Activated CD8-positive, alpha-beta memory T cell treated with anti-CD3 and anti-CD28 coated beads, Interleukin-2, amount 10 ng/mL, durations not matched to agents 7 days and 5 days (primary cell): ENCODE results near the gene KCNF1. TPM values are rescaled to one million over a fixed set of nuclear protein-coding genes. Genes with fewer than 3 reads are reported as not detected.

Experiments used
- ATAC-seq: fragments of 150-1000 bp; cut with Tn5 transposase; one replicate; pipeline ENCODE4 v1.10.0; 2021; ENCODE audit warnings: moderate library complexity
- CTCF ChIA-PET: fragments of 350-600 bp; sonication (Branson Sonifier 250); formaldehyde crosslinking; loops from one replicate; lab custom pipeline; 2021; ENCODE audit warnings: antibody characterized with exemption; lab: Charles Lee
- DNase-seq: peaks from one replicate; pipeline ENCODE4 v3.0.0-alpha.2; 2020
- H3K27ac Mint-ChIP-seq: one replicate; pipeline ENCODE4 v1.8.0; 2021; ENCODE audit warnings: mild to moderate bottlenecking, mixed read lengths
- H3K27me3 Mint-ChIP-seq: one replicate; pipeline ENCODE4 v1.8.0; 2021; ENCODE audit warnings: mixed read lengths
- H3K36me3 Mint-ChIP-seq: one replicate; pipeline ENCODE4 v1.8.0; 2021; ENCODE audit warnings: mild to moderate bottlenecking, mixed read lengths
- H3K4me1 Mint-ChIP-seq: one replicate; pipeline ENCODE4 v1.8.0; 2021; ENCODE audit warnings: mixed read lengths
- H3K4me3 Mint-ChIP-seq: one replicate; pipeline ENCODE4 v1.8.0; 2021; ENCODE audit warnings: mild to moderate bottlenecking, moderate library complexity, mixed read lengths
- H3K9me3 Mint-ChIP-seq: one replicate; pipeline ENCODE4 v1.8.0; 2022; ENCODE audit warnings: low read depth, mixed read lengths
- total RNA-seq, 2 experiments: library from RNA; stranded (reverse); gene quantifications; one replicate each; pipeline ENCODE4 v1.2.3, GENCODE V29; 2021

KCNF1 gene
- total RNA-seq, 2 experiments from 2014 or later: not detected

GRCh38 chr2:10934979-10935350 lies 23.2 kb downstream of the KCNF1 start:
- Mint-ChIP-seq H3K4me1 (no peaks in the 10 kb centered on the region), H3K9me3 (peaks cover 8% of the 10 kb centered on the region), H3K36me3 (peaks cover 4% of the 10 kb centered on the region), H3K27me3 (peaks cover 14% of the 10 kb centered on the region), H3K4me3 (no peak overlapping the region), H3K27ac (no peak overlapping the region)
- CTCF ChIA-PET: no interaction called here
- ATAC-seq (no peak), DNase-seq (no peak)

GRCh38 chr2:10935366-10935918 lies 23.7 kb downstream of the KCNF1 start:
- H3K4me3 Mint-ChIP-seq: no peak overlapping the region
- peaks cover 10% of the 10 kb centered on the region for H3K27me3 Mint-ChIP-seq
- peaks cover 8% of the 10 kb centered on the region for H3K9me3 Mint-ChIP-seq
- peaks cover 4% of the 10 kb centered on the region for H3K36me3 Mint-ChIP-seq
- DNase-seq: no peak
- CTCF ChIA-PET: no interaction called here
- ATAC-seq: no peak
- no peak overlapping the region for H3K27ac Mint-ChIP-seq
- no peaks in the 10 kb centered on the region for H3K4me1 Mint-ChIP-seq

GRCh38 chr2:10935953-10936942 lies 24.5 kb downstream of the KCNF1 start:
- Mint-ChIP-seq H3K4me1 (no peaks in the 10 kb centered on the region), H3K27ac (no peak overlapping the region), H3K4me3 (no peak overlapping the region), H3K36me3 (peaks cover 4% of the 10 kb centered on the region), H3K27me3 (peaks cover 13% of the 10 kb centered on the region), H3K9me3 (peaks cover 8% of the 10 kb centered on the region)
- no peak for ATAC-seq
- DNase-seq: no peak
- CTCF ChIA-PET: no interaction called here

- no peak for ATAC-seq
Measured at GRCh38 chr2:10939058-10939457, 27.3 kb downstream of the KCNF1 start.

DNA sequence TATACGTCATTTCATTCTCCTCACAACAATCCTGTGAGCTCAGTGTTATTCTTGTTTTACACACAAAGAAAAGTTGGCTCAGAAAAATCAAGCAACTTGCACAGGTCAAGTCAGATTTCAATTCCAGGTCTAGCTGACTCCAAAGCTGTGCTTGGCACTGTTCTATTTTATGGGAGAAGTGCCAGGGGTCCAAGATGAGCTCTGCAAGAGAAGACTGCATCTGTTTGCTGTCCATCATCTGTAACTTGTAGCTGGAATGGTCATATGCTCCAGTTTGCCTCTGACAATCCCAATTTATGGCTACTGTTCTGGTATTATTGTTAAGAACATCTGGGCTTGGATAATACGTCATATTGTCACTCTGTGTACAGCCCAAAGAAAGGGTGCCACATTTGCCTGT lies 28.9 kb downstream of the KCNF1 start:
- Mint-ChIP-seq H3K27me3 (peaks cover 26% of the 10 kb centered on the region), H3K4me1 (no peaks in the 10 kb centered on the region), H3K9me3 (peaks cover 8% of the 10 kb centered on the region), H3K27ac (no peak overlapping the region), H3K4me3 (no peak overlapping the region), H3K36me3 (peaks cover 4% of the 10 kb centered on the region)
- DNase-seq: no peak
- ATAC-seq: no peak
- CTCF ChIA-PET: no interaction called here

More at GRCh38 chr2:10939058-10939457, 27.3 kb downstream of the KCNF1 start:
- Mint-ChIP-seq H3K27me3 (peaks cover 17% of the 10 kb centered on the region), H3K36me3 (peaks cover 4% of the 10 kb centered on the region), H3K4me1 (no peaks in the 10 kb centered on the region), H3K9me3 (peaks cover 8% of the 10 kb centered on the region), H3K27ac (no peak overlapping the region), H3K4me3 (no peak overlapping the region)
- CTCF ChIA-PET: no interaction called here
- no peak for DNase-seq

DNA sequence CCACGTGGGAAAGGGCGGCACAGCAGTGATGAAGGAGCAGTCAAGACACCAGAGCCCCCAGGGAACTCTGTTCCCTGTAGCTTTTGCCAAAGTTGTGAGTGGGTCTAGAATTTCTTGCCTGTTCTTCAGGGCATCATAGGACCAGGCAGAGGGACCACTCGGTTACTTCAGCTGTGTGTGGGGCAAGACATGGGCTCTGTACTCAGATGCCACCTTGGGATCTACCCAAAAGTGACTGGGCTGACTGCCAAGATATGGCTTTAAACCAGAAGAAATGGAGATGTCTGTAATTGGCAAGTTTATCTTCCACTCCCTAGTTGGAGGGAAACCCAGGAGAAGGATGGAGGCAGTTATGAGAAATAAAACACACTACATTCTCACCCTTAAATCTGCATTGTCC lies 29.6 kb downstream of the KCNF1 start:
- no peak for ATAC-seq

DNA sequence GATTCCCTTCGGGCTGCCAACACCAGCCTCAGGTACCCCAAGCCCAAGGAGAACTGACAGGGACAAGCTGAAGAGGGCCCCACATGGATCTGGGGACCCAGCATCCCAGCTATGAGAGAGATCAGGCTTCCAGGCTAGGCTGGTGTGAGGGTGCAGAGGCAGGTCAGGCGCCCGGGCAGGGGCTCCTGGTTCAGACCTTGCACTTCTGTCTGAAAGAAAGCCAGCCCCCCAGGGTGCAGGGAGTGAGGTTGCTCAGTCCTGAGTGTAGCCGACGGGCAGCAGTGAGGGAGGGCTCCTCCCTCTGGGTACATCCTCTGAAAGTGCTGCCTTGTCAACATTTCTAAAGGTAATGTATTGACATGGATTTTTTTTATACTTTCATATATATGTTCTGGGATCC lies 33.1 kb downstream of the KCNF1 start:
- peaks cover 52% of the 10 kb centered on the region for H3K27me3 Mint-ChIP-seq
- no peak overlapping the region for H3K4me3 Mint-ChIP-seq
- H3K36me3 Mint-ChIP-seq: no peaks in the 10 kb centered on the region
- no peak for DNase-seq
- no peaks in the 10 kb centered on the region for H3K9me3 Mint-ChIP-seq
- ATAC-seq: no peak
- H3K27ac Mint-ChIP-seq: no peak overlapping the region
- H3K4me1 Mint-ChIP-seq: no peaks in the 10 kb centered on the region
- CTCF ChIA-PET: no interaction called here

More for the DNA sequence above, 29.6 kb downstream of the KCNF1 start:
- peaks cover 28% of the 10 kb centered on the region for H3K27me3 Mint-ChIP-seq
- no peaks in the 10 kb centered on the region for H3K4me1 Mint-ChIP-seq
- CTCF ChIA-PET: no interaction called here
- H3K4me3 Mint-ChIP-seq: no peak overlapping the region
- H3K9me3 Mint-ChIP-seq: peaks cover 8% of the 10 kb centered on the region
- no peak overlapping the region for H3K27ac Mint-ChIP-seq
- DNase-seq: no peak
- H3K36me3 Mint-ChIP-seq: peaks cover 4% of the 10 kb centered on the region

DNA sequence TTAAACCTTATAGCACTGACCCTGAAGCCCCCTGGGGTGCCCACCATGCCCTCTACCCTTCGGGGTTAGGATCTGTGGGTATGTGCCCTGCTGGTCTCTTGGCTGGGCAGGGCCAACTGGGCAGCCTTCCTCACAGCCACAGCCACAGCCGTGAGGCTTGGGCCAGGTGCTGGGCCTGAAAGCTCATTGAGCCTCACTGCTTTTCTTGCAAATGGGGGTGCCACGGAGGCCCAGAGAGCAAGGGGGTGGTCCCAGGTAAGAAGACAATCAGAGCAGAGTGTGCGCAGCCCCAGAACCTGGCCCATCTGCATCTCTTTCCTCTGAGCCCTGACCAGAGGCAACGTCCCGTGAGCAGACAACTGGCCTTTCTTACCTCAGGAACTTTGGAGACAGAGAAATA lies 34.7 kb downstream of the KCNF1 start:
- Mint-ChIP-seq H3K9me3 (no peaks in the 10 kb centered on the region), H3K27me3 (peaks cover 57% of the 10 kb centered on the region), H3K4me3 (no peak overlapping the region), H3K4me1 (no peaks in the 10 kb centered on the region), H3K27ac (no peak overlapping the region), H3K36me3 (no peaks in the 10 kb centered on the region)
- no peak for DNase-seq
- ATAC-seq: no peak
- CTCF ChIA-PET: no interaction called here

DNA sequence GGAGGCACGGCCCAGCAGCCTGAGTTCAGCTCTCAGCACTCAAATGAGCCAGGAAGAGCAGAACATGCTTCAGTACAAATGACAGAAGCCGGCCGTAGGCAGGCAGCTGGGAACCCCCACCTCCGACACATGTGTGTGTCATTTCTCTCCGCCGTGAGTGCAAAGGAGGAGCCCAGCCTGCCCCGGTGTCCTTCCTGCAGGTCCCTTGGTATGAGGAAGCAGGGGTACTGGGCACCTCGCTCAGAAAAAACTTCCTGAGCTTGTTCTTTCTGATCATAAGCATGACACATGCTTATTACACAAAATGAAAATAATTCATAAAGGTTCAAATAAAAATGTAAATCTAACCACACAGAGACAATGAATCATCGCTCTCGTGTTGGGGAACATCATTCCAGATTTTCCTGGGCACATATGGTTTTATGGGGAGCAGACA lies 35.3 kb downstream of the KCNF1 start:
- CTCF ChIA-PET: no interaction called here
- ATAC-seq: no peak
- Mint-ChIP-seq H3K36me3 (no peaks in the 10 kb centered on the region), H3K4me1 (no peaks in the 10 kb centered on the region), H3K4me3 (no peak overlapping the region), H3K9me3 (no peaks in the 10 kb centered on the region), H3K27ac (no peak overlapping the region), H3K27me3 (peaks cover 57% of the 10 kb centered on the region)
- no peak for DNase-seq

- CTCF ChIA-PET: no interaction called here
- Mint-ChIP-seq H3K36me3 (no peaks in the 10 kb centered on the region), H3K4me3 (no peak overlapping the region), H3K27ac (no peak overlapping the region), H3K27me3 (peaks cover 57% of the 10 kb centered on the region), H3K9me3 (no peaks in the 10 kb centered on the region), H3K4me1 (no peaks in the 10 kb centered on the region)
- ATAC-seq (no peak), DNase-seq (no peak)
Measured at GRCh38 chr2:10947446-10948187, 35.9 kb downstream of the KCNF1 start.

- peaks cover under 1% of the 10 kb centered on the region for H3K36me3 Mint-ChIP-seq
- peaks cover under 1% of the 10 kb centered on the region for H3K4me1 Mint-ChIP-seq
- H3K27me3 Mint-ChIP-seq: peaks cover 60% of the 10 kb centered on the region
- ATAC-seq (no peak), DNase-seq (no peak)
- CTCF ChIA-PET: no interaction called here
- H3K9me3 Mint-ChIP-seq: peaks cover under 1% of the 10 kb centered on the region
- H3K4me3 Mint-ChIP-seq: no peak overlapping the region
- H3K27ac Mint-ChIP-seq: no peak overlapping the region
Measured at GRCh38 chr2:10948188-10948564, 36.4 kb downstream of the KCNF1 start.

DNA sequence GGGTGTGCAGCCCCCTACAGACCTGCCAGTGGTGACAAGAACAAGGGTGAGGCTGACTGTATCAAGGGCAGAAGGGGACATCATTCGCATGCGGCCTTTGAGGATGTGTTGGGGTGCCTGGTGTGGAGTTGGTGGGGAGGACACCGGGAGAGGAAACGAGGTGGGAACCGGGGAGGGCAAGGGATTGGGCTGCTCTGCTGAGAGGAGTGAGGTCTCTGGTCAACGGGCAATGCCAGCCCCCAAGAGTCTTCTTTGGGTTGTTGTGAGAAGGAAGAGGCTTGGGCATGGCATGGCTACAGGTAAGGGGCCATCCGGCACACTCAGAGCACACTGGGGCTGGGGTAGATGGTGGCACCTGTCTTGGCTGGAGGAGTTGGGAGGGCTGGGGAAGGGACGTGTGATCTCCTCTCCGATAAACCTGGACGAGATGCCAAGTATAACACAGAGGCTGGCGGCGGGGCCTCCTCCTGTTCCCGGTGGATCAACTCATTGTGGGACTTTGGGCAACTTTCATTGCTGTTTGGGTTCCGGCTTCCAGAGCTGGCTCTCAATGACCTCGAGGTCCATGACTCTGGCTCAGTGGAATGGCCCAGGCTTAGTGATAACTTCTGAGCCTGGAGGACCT lies 37.0 kb downstream of the KCNF1 start:
- H3K4me1 Mint-ChIP-seq: peaks cover 4% of the 10 kb centered on the region
- peaks cover 4% of the 10 kb centered on the region for H3K36me3 Mint-ChIP-seq

GRCh38 chr2:10949835-10950234 lies 38.1 kb downstream of the KCNF1 start:
- Mint-ChIP-seq H3K4me1 (peaks cover 4% of the 10 kb centered on the region), H3K36me3 (peaks cover 4% of the 10 kb centered on the region), H3K27me3 (peaks cover 54% of the 10 kb centered on the region), H3K27ac (no peak overlapping the region), H3K4me3 (no peak overlapping the region), H3K9me3 (peaks cover 4% of the 10 kb centered on the region)
- CTCF ChIA-PET: no interaction called here
- ATAC-seq (no peak), DNase-seq (no peak)

More for the DNA sequence above, 37.0 kb downstream of the KCNF1 start:
- no peak overlapping the region for H3K4me3 Mint-ChIP-seq
- no peak overlapping the region for H3K27ac Mint-ChIP-seq
- DNase-seq (no peak), ATAC-seq (no peak)
- H3K27me3 Mint-ChIP-seq: peaks cover 58% of the 10 kb centered on the region
- peaks cover 4% of the 10 kb centered on the region for H3K9me3 Mint-ChIP-seq
- CTCF ChIA-PET: no interaction called here
